Calu3 (cell line): ENCODE measurements around the gene ITGB4. TPM values are rescaled to one million over a fixed set of nuclear protein-coding genes. Genes with fewer than 3 reads are reported as not detected.

ENCODE experiments used
- BruUV-seq: library from RNA; stranded (reverse); fragments of 400-500 nt; replicated peaks from 2 replicates; lab custom pipeline; 2021; lab: Mats Ljungman, UMichigan
- CTCF ChIA-PET: fragments of 300-600 bp; sonication (Branson Sonifier 250); formaldehyde crosslinking; loops from one replicate; lab custom pipeline; 2022; ENCODE audit warnings: antibody characterized with exemption; lab: Charles Lee
- DNase-seq: peaks from one replicate; pipeline ENCODE4 v3.0.0; 2022
- H3K27ac Mint-ChIP-seq: one replicate; pipeline ENCODE4 v1.8.0; 2022; ENCODE audit warnings: mixed read lengths; ENCODE audit not compliant: unreplicated experiment
- H3K27me3 Mint-ChIP-seq: one replicate; pipeline ENCODE4 v1.8.0; 2022; ENCODE audit warnings: mixed read lengths; ENCODE audit not compliant: unreplicated experiment
- H3K36me3 Mint-ChIP-seq: one replicate; pipeline ENCODE4 v1.8.0; 2022; ENCODE audit warnings: mild to moderate bottlenecking, moderate library complexity, mixed read lengths; ENCODE audit not compliant: insufficient read depth, unreplicated experiment
- H3K4me1 Mint-ChIP-seq: one replicate; pipeline ENCODE4 v1.8.0; 2022; ENCODE audit warnings: mild to moderate bottlenecking, low read depth, mixed read lengths; ENCODE audit not compliant: unreplicated experiment
- H3K4me3 Mint-ChIP-seq: one replicate; pipeline ENCODE4 v1.8.0; 2022; ENCODE audit warnings: mild to moderate bottlenecking, low read depth, moderate library complexity, mixed read lengths; ENCODE audit not compliant: unreplicated experiment
- H3K9me3 Mint-ChIP-seq: one replicate; pipeline ENCODE4 v1.8.0; 2022; ENCODE audit warnings: low read depth, mixed read lengths; ENCODE audit not compliant: unreplicated experiment
- CTCF ChIP-seq: fragments of 200-600 bp; IDR thresholded peaks from one replicate; pipeline ENCODE4 v1.8.0; 2022; ENCODE audit warnings: antibody characterized with exemption; ENCODE audit not compliant: unreplicated experiment
- intact Hi-C: fragments of 100-400 bp; cut with micrococcal nuclease; formaldehyde crosslinking; loops from one replicate; pipeline ENCODE4 v1.10.0; 2022; ENCODE audit not compliant: unreplicated experiment
- total RNA-seq: library from RNA; stranded (reverse); gene quantifications from 2 replicates; pipeline ENCODE4 v1.2.3, GENCODE V29; 2022

ITGB4 gene
- total RNA-seq, 1 experiment from 2014 or later: 253 TPM

- Mint-ChIP-seq H3K27me3 (no peaks in the 10 kb centered on the region), H3K4me1 (no peaks in the 10 kb centered on the region), H3K27ac (no peak overlapping the region), H3K9me3 (no peaks in the 10 kb centered on the region), H3K36me3 (peaks cover 85% of the 10 kb centered on the region), H3K4me3 (no peak overlapping the region)
- DNase-seq: no peak
- CTCF ChIA-PET: interaction anchor here (0.7 kb wide), 1 partner anchor 19 kb away, joined by 3 read pairs; the partner anchor contains the start of gene ITGB4
- BruUV-seq: no TSS peak
- intact Hi-C loops: no loop called here
- no peak for TF ChIP-seq CTCF
These were observed 19.0 kb downstream of the ITGB4 start for GRCh38 chr17:75740215-75740614.

GRCh38 chr17:75740631-75741077 lies 19.4 kb downstream of the ITGB4 start:
- no peak overlapping the region for H3K27ac Mint-ChIP-seq
- no peak overlapping the region for H3K4me3 Mint-ChIP-seq
- no peaks in the 10 kb centered on the region for H3K9me3 Mint-ChIP-seq
- intact Hi-C loops: no loop called here
- TF ChIP-seq CTCF: no peak
- H3K27me3 Mint-ChIP-seq: no peaks in the 10 kb centered on the region
- CTCF ChIA-PET: interaction anchor here (0.7 kb wide), 1 partner anchor 19 kb away, joined by 3 read pairs; the partner anchor contains the start of gene ITGB4
- no TSS peak for BruUV-seq
- H3K36me3 Mint-ChIP-seq: peaks cover 80% of the 10 kb centered on the region
- no peak for DNase-seq
- H3K4me1 Mint-ChIP-seq: no peaks in the 10 kb centered on the region

- CTCF ChIA-PET: no interaction called here
- DNase-seq: no peak
- intact Hi-C loops: no loop called here
- no peaks in the 10 kb centered on the region for H3K4me1 Mint-ChIP-seq
- H3K36me3 Mint-ChIP-seq: peaks cover 63% of the 10 kb centered on the region
- no TSS peak for BruUV-seq
- H3K9me3 Mint-ChIP-seq: no peaks in the 10 kb centered on the region
- H3K4me3 Mint-ChIP-seq: no peak overlapping the region
- H3K27ac Mint-ChIP-seq: no peak overlapping the region
- no peak for TF ChIP-seq CTCF
- no peaks in the 10 kb centered on the region for H3K27me3 Mint-ChIP-seq
These were observed 21.1 kb downstream of the ITGB4 start for GRCh38 chr17:75742337-75742736.

- intact Hi-C loops: no loop called here
- Mint-ChIP-seq H3K27me3 (no peaks in the 10 kb centered on the region), H3K27ac (no peak overlapping the region), H3K4me1 (no peaks in the 10 kb centered on the region), H3K4me3 (no peak overlapping the region), H3K36me3 (peaks cover 64% of the 10 kb centered on the region), H3K9me3 (no peaks in the 10 kb centered on the region)
- no peak for DNase-seq
- BruUV-seq: no TSS peak
- TF ChIP-seq CTCF: no peak
- CTCF ChIA-PET: interaction anchor here (0.7 kb wide), 2 partner anchors 11 to 23 kb away, joined by 3 to 4 read pairs; no protein-coding TSS in a partner anchor
These were observed 22.5 kb downstream of the ITGB4 start for GRCh38 chr17:75743625-75744206.
